GM19395 (cell line): Measurements from ENCODE around the gene DENND1C.

ENCODE experiments used
- ATAC-seq: cut with Tn5 transposase; IDR thresholded peaks from one replicate; pipeline ENCODE4 v1.9.1; 2021; ENCODE audit warnings: mild to moderate bottlenecking, moderate library complexity; ENCODE audit not compliant: unreplicated experiment

DENND1C gene

DNA sequence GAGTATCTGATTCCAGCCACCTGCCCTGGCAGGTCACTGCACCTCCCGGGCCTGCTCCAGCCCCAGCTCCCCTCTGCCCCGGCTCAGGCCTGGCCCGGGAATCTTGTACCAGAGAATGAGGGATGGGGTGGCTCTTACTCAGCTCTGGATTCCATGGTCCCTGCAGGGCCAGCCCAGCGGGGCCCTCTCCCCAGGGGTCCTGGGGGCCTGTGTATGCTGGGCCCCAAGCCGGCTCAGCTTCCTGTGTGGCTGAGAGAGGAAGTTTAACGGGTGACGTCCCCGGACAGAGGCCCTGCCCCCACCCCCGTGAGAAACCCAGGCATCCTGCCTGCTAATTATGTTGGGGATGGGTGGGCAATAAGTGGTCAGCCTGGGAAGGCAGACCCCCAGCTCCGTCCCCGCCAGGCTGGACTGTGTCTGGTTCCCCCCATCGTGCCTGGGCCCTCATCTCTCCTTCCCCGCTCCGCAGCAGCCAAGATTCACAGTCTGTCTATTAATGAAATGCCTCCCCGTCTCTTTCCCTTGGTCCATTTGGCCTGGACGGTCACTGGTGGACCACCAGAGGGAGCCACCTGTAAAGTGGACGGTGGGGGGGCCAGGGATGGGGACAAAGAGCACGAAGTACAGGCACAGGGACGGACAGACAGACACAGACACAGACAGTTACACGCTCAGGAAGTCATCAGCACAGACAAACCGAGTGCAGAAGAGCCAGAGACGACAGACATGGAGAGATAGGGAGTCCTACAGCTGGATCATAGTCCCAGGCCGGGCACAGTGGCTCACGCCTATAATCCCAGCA is at the start of gene DENND1C:
DENND1C (minus strand) TSS at position 247 of the 802 bp plus-strand sequence; CDS start at position 155, 92 bp downstream.
- ATAC-seq, result no peak

- no peak for ATAC-seq
These were observed 49.0 kb upstream of the DENND1C start, which contains the start of gene TNFSF9 for GRCh38 chr19:6530386-6531162. Gene TNFSF9, plus strand, starts transcription at chr19:6531026. Its CDS starts 11 bp downstream, at chr19:6531037.

GRCh38 chr19:6529937-6530385 is 48.4 kb upstream of the DENND1C start:
- ATAC-seq, result no peak

DNA sequence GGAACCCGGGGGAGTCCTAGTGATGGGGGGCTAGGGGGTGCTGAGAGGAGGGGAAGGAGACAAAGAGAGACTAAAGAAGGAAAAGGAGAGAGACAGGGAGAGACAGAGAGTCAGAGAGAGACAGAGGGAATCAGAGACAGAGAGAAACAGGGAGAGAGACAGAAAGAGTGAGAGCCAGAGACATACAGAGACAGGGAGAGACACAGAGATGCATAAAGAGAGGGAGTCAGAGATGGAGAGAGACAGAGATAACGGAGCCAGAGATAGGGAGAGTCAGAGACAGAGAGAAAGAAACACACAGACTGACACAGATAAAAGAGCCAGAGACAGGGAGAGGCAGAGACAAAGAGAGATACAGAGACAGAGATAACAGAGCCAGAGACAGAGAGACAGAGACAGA is 47.8 kb upstream of the DENND1C start:
- ATAC-seq, result no peak

DNA sequence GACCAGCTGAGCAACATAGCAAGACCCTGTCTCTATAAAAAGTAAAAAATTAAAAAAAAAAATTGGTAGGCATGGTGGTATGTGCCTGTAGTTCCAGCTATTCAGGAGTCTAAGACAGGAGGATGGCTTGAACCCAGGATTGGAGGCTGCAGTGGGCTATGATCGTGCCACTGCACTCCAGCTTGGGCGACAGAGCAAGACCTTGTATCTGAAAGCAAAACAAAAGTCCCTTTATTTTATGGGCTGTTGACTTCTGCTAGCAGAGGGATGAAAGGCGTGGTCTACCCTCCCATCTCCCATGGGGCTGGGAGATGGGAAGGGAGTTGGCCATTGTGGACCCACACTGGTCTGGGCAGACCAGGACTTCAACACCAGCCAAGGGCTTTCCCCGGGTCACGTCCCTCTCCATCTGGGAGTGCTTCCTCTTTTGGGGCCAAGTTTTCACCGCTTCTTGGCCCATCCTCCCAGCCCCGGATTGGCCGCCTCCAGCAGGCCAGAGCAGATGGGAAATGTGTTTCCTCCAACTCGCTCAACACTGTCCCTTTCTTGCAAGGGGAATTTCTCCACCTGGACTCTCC is 47.0 kb upstream of the DENND1C start:
- ATAC-seq, result peak; percentile 12

GRCh38 chr19:6527893-6528543 is 46.4 kb upstream of the DENND1C start:
- peak; percentile 58 for ATAC-seq

DNA sequence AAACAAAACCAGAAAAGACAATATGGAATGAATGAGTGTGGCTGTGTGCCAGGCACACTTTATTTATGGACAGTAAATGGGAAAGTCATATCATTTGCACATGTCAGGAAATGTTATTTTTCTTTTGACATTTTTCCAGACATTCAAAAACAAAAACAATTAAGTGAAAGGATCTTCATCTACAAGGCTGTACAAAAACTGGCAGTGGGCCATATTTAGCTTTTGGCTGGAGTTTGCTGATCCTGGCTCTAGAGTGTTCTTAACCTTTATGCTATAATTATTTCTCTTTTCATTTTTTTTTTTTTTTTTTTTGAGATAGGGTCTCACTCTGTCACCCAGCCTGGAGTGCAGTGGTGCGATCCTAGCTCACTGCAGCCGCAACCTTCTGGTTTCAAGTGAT is 42.7 kb upstream of the DENND1C start:
- ATAC-seq, result no peak

DNA sequence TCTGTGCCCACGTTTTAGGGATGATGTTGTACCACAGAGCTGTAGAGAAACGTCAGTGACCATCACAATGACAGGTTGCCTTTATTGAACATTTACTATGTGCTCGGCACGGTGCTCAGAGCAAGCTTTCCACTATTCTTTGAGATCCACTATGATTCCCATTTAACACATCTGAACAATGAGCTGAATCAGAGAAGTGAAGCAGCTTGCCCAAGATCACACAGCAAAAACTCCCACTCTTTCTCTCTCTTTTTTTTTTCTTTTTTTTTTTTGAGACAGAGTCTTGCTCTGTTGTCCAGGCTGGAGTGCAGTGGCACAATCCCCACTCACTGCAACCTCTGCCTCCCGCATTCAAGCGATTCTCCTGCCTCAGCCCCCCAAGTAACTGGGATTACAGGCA is 41.1 kb upstream of the DENND1C start:
- no peak for ATAC-seq

DNA sequence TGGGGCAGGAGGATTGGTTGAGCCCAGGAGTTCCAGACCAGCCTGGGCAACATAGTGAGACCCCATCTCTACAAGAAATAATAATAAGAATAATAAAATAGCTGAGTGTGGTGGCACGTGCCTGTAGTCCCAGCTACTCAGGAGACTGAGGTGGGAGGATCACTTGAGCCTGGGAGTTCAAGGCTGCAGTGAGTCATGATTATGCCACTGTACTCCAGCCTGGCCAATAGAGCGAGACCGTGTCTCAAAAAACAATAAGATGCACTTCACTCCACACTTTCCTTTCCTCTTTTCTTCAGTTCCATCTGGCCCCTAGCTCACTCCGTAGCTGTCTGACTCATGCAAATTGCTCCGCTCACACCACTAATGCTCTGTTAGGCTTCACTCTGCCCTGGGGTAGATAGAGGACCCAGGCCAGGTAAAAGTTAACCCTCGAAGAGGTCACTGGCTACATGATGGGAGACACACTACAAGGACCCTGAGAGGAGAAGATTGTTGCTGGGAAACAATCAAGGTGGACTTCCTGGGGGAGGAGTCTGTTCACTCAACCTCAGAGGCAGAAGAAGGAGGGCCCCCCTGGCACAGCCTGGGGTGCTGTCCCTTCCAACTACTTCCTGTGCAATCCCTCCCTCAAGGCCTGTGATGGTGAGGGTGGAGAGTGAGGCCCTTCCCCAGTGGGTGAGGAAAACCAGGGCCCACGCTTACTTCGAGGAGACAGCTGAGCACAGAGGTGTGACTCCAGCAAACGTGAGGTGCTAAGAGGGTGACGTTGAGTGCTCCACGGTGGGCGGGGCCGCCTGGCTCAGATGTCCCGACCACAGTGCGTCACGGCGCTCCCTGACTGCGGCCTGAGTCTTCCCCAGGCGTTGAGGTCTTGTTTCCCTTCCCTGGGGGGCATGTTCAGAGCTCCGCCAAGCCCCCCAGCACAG is 40.4 kb upstream of the DENND1C start:
- peak; percentile 45 for ATAC-seq

- no peak for ATAC-seq
These were observed 37.7 kb upstream of the DENND1C start for GRCh38 chr19:6519289-6519688.

DNA sequence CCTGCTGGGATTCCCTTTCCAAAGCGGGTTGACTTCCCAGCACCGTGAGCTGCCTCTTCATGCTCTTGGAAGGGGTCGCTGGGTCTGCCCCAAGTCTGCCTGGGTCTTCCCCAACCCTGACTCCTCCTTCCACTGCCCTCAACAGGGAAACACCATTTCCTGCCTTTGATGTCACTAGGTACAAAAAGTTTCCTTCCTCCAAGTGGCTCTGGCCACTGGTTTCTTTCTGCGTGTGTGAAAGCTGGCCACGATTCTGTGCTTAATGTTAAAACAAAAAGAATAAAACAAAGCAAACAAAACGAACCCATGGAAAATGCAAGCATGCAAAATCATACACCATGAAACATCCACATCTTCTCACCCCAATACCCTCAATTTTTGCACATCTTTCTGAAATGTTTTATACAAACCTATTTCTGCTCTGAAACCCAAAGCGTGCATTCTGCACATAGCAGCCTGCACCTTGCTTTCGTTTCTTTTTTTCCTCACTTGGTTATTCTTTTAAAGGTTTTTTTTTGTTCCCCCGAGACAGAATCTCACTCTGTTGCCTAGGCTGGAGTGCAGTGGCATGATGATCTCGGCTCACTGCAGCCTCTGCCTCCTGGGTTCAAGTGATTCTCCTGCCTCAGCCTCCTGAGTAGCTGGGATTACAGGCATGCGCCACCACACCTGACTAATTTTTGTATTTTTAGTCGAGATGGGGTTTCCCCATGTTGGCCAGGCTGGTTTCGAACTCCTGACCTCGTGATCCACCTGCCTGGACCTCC is 36.7 kb upstream of the DENND1C start:
- no peak for ATAC-seq

GRCh38 chr19:6516659-6517291 is 35.2 kb upstream of the DENND1C start:
- no peak for ATAC-seq

GRCh38 chr19:6516018-6516658 is 34.6 kb upstream of the DENND1C start:
- ATAC-seq, result peak; percentile 43

DNA sequence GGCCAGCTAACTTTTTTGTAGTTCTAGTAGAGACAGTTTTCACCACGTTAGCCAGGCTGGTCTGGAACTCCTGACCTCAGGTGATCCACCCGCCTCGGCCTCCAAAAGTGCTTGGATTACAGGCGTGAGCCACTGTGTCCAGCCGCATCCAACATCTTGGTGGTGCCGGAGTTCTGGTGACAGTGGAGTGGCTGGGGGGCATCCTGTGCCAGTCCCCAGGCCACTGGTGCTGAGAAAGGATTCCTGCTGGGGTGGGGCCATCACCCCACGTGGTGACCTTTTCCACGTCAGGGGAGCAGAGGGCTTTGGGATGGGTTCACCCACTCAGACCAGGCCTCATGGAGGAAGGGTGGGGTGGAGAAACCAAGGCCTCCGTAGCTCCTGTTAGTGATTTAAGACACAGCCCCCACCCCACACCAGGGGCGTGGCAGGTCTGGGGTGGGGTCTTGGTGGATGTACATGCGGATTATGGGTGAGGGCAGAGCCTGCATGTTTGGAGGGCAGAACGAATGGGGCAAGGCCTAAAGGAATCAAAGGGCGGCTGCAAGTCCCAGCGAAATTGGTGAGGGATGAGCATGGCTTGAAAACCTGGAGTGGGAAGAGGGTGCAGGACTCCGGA is 33.4 kb upstream of the DENND1C start:
- ATAC-seq, result no peak

DNA sequence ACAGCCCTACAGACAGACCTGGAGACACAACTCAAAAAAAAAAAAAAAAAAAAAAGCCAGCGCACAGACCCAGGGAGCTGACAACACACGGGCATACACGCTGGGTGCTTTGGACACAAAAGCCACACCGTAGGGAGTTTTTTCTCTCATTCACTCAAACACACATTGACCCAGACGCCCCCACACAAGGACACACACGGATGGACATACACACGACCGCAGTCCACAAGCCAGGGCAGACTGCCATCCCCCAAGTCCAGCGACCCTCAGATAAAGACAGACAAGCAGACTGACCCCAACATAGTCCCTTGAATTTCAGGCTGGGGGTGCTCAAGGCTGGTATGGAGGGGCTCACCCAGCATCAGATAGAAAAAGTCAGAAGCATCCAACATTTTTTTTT is 32.5 kb upstream of the DENND1C start:
- ATAC-seq, result no peak

DNA sequence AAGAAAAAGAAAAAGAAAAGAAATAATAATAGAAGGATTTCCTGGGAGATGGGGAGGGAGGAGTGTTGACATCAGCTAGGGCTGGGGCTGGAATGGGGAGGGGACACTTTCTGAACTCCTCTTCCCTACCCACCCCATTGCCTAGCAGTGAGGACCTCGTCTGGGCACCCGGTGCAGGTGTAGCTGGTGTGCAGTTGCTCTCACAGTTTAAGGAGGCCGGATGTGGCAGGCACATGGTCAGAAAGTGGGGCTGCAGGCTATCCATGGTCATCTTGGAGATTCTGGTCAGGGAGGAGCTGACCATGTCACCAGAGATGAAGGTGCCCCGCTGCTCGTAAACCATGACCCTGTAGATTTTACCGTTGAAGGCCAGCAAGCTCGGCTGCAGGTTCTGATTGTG is 29.0 kb upstream of the DENND1C start:
- no peak for ATAC-seq

- ATAC-seq, result no peak
These were observed 27.8 kb upstream of the DENND1C start for GRCh38 chr19:6509118-6509971.
